ENCODE data around the gene SSTR4. TPM values are rescaled to one million over a fixed set of nuclear protein-coding genes. Genes with fewer than 3 reads are reported as not detected.

SSTR4 gene
- total and polyA plus RNA-seq, 2 donors from 2014 or later: not detected

DNA sequence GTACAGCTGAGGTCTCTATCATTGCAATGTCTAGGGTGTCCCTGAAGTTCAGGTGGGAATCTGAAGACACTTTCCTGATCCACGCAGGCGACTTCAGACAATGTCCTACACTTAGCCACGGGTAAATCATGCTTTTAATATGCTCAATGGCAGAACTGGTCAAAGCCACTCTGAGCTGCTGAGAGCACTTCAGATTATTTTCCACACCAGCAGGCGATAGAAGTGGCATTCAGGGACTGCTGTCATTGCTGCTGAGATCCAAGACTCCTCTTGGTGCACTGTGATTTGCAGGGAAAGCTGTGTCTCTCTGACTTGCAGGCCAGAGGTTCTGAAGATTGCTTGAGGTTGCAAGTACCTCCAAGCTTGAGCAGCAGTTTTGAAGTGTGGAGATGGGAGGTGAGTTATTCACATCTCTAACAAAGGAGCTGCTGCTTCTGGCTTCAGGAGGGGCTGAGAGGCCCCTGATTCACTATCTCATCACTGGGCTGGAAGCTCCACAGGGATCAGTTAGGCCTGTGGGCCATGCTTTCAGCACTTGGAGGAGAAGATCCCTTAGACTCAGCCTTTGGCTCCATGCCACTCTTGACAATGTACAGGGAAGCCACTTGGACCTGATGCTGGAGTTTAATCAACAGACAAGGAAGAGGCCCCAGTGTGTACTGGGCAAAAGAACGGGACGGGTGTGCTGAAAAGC, 2.9 kb upstream of the SSTR4 start:
- DNase-seq (no peak), FAIRE-seq (no peak)
- intact Hi-C loops (cut with DNase I): no loop called here
- Histone ChIP-seq H3K9me3 (ENCODE audit: control insufficient read depth in 2 of 3, insufficient read depth in 1 of 3, low read length in 3 of 3) (no peaks in the 10 kb centered on the region), H3K9ac (ENCODE audit: low read length in 3 of 3) (no peak overlapping the region), H3K36me3 (ENCODE audit: control insufficient read depth in 2 of 3, insufficient read depth in 3 of 3, low read length in 3 of 3) (no peaks in the 10 kb centered on the region), H3K27me3 (ENCODE audit: control insufficient read depth, insufficient read depth, low read length) (no peaks in the 10 kb centered on the region), H3K27ac (ENCODE audit: low read depth in 2 of 2, low read length in 2 of 2) (no peak overlapping the region), H3K4me1 (ENCODE audit: control insufficient read depth in 2 of 3, insufficient read depth in 2 of 3, low read depth in 1 of 3, low read length in 3 of 3) (no peaks in the 10 kb centered on the region), H3K4me3 (ENCODE audit: low read length in 3 of 3) (no peak overlapping the region)
- TF ChIP-seq, protein P1, sequence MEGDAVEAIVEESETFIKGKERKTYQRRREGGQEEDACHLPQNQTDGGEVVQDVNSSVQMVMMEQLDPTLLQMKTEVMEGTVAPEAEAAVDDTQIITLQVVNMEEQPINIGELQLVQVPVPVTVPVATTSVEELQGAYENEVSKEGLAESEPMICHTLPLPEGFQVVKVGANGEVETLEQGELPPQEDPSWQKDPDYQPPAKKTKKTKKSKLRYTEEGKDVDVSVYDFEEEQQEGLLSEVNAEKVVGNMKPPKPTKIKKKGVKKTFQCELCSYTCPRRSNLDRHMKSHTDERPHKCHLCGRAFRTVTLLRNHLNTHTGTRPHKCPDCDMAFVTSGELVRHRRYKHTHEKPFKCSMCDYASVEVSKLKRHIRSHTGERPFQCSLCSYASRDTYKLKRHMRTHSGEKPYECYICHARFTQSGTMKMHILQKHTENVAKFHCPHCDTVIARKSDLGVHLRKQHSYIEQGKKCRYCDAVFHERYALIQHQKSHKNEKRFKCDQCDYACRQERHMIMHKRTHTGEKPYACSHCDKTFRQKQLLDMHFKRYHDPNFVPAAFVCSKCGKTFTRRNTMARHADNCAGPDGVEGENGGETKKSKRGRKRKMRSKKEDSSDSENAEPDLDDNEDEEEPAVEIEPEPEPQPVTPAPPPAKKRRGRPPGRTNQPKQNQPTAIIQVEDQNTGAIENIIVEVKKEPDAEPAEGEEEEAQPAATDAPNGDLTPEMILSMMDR (IDR thresholded peaks at IDR 0.05; ENCODE audit: borderline replicate concordance, extremely low read depth, insufficient read depth): no peak

DNA sequence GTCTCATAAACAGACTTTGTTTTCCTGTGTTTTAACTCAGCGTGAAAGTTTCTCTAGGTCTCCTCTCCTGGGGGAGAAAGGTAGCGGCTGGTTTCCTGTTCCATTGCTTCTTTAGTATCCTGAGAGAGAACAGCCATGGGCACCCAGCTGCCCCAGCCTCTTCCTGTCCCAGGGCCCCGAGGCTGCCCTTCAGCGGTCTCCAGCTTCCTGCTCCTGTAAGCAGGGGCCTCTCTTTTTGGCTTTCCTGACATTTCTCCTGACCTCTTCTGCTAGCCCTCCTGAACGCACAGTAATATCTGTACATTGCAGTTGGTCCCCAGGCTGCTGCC, 2.4 kb upstream of the SSTR4 start:
- Histone ChIP-seq H3K9ac (ENCODE audit: low read length in 3 of 3) (no peak overlapping the region), H3K27me3 (ENCODE audit: control insufficient read depth, insufficient read depth, low read length) (no peaks in the 10 kb centered on the region), H3K9me3 (ENCODE audit: control insufficient read depth in 2 of 3, insufficient read depth in 1 of 3, low read length in 3 of 3) (no peaks in the 10 kb centered on the region), H3K4me1 (ENCODE audit: control insufficient read depth in 2 of 3, insufficient read depth in 2 of 3, low read depth in 1 of 3, low read length in 3 of 3) (no peaks in the 10 kb centered on the region), H3K27ac (ENCODE audit: low read depth in 2 of 2, low read length in 2 of 2) (no peak overlapping the region), H3K4me3 (ENCODE audit: low read length in 3 of 3) (no peak overlapping the region), H3K36me3 (ENCODE audit: control insufficient read depth in 2 of 3, insufficient read depth in 3 of 3, low read length in 3 of 3) (no peaks in the 10 kb centered on the region)
- FAIRE-seq (no peak), DNase-seq (no peak)
- intact Hi-C loops (cut with DNase I): no loop called here
- TF ChIP-seq, protein P1 (IDR thresholded peaks at IDR 0.05; ENCODE audit: borderline replicate concordance, extremely low read depth, insufficient read depth): no peak

DNA sequence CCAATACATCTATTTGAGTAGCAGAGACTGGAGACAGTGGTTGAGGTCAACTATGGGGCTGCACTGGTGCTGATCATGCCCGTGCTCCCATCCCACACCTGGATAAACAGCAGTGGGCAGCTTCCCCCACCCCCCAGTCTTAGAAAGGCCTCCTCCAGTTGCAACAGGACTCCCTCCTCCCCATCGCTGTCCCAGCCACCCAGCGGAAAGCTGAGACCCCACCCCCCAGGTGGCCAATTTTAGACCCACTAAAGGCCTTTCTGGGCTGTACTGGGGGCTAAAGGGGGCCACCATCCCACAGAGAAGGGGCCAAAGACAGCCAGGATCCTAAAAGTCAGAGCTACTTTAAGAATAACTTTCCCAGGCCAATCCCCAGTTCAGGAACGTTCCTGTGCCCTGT, 1.2 kb upstream of the SSTR4 start:
- intact Hi-C loops (cut with DNase I): no loop called here
- DNase-seq: no peak

More for the DNA sequence above, 1.2 kb upstream of the SSTR4 start:
- Histone ChIP-seq H3K9ac (ENCODE audit: low read length in 3 of 3) (no peak overlapping the region), H3K36me3 (ENCODE audit: control insufficient read depth in 2 of 3, insufficient read depth in 3 of 3, low read length in 3 of 3) (no peaks in the 10 kb centered on the region), H3K27ac (ENCODE audit: low read depth in 2 of 2, low read length in 2 of 2) (no peak overlapping the region), H3K4me1 (ENCODE audit: control insufficient read depth in 2 of 3, insufficient read depth in 2 of 3, low read depth in 1 of 3, low read length in 3 of 3) (no peaks in the 10 kb centered on the region), H3K9me3 (ENCODE audit: control insufficient read depth in 2 of 3, insufficient read depth in 1 of 3, low read length in 3 of 3) (no peaks in the 10 kb centered on the region), H3K27me3 (ENCODE audit: control insufficient read depth, insufficient read depth, low read length) (peaks cover 2% of the 10 kb centered on the region), H3K4me3 (ENCODE audit: low read length in 3 of 3) (no peak overlapping the region)
- TF ChIP-seq, protein P1 (IDR thresholded peaks at IDR 0.05; ENCODE audit: borderline replicate concordance, extremely low read depth, insufficient read depth): no peak
- no peak for FAIRE-seq
